ENCODE measurements around the gene BRCC3.

GRCh38 chrX:155035688-155036087 is 35.6 kb upstream of the BRCC3 start:
- no peak for TF ChIP-seq EGR1 (IDR thresholded peaks at IDR 0.05; ENCODE audit: low read depth in 2 of 2)
- no peak for TF ChIP-seq CTCF (IDR thresholded peaks at IDR 0.05; ENCODE audit: low read depth, low read length, missing input control)

Data from liver (tissue), 3 donors.